GM21447 (cell line): ENCODE data around the gene GPR160.
"Not testable (repeated sequence)": the region's sequence is repeated elsewhere in the genome, so short reads cannot be mapped to it uniquely, and the experiment has no call there.

ENCODE experiments used
- ATAC-seq: cut with Tn5 transposase; IDR thresholded peaks from one replicate; pipeline ENCODE4 v1.9.1; 2021; ENCODE audit not compliant: unreplicated experiment

The GPR160 gene, protein sequence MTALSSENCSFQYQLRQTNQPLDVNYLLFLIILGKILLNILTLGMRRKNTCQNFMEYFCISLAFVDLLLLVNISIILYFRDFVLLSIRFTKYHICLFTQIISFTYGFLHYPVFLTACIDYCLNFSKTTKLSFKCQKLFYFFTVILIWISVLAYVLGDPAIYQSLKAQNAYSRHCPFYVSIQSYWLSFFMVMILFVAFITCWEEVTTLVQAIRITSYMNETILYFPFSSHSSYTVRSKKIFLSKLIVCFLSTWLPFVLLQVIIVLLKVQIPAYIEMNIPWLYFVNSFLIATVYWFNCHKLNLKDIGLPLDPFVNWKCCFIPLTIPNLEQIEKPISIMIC

DNA sequence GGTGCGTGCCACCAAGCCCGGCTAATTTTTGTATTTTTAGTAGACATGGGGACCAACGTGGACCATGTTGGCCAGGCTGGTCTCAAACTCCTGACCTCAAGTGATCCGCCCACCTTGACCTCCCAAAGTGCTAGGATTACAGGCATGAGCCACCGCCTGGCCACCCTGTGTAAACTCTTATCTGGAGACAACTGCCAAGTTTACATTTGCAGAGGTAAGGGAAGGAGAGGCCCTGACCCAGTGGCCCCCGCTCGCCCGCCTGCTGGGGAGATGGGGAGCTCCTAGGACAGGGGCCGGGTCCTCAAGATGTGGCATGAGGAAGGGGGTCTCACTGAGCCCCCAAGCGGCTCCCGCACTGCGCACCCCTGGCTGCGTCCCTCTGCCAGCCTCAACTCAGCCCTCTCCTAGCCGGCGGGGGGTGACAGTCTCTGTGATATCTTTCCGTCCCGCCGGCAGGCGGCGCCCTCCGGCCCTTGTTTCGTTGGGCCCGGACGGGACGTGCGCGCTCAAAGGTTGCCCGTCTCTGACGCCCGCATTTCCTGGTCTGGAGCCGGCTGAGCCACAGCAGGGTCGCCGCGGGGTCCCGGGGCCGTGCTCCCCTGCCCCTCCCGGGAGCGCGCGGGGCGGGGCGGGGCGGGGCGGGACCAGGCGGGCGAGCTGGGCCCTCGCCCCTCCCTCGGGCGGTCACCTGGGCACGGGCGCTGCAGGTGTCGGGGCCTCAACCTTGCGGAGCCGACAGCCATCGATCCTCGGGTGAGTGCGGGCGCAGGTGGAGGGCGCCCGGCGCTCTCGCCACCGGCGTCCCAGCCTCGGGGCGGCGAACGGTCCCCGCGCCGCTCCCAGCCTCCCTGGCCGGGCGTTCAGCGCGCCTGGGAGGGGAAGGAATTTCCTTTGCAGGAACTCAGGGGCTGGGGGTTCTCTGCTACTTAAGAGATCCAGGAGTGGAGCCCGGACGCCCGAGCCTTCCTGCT lies at the start of gene GPR160:
GPR160 (plus strand) TSS at position 533 of the 971 bp plus-strand sequence. CDS start 45,978 bp downstream, outside the sequence.
- ATAC-seq = peak; percentile 74

DNA sequence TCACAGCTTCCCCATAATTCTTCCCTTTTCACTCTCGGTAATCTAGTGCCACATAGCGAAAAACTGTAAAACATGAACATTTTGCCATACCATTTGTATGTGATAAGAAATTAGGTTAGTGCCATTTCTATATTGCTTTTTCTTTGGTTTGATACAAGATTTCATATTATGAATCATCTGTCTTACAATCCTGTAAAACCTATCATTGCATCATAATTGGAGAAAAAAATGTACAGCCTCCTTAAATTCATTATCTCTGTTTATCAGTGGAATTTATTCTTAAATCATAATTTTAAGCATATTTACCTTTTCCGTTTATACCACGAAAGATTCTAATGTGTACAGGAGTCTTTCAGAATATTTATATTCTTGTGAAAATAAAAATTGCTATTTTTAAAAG lies 47.4 kb upstream of the GPR160 start:
- ATAC-seq = no peak

DNA sequence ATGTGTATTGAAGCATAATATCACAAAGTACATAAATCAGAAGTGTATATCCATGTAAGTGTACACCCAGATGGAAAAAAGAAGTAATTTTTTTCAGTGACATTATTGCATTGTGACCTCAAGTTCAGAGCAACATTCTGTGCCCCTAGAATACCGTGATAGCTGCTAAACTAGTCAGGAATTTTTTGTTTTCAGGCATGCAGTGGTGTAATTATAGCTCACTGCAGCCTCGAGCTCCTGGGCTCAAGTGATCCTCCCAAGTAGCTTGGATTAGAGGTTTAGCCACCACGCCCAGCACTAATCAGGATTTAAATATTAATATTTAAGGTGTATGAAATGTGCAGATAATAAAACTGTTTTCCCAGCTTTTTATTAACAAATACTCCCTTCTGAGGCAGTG lies 45.6 kb upstream of the GPR160 start:
- no peak for ATAC-seq

DNA sequence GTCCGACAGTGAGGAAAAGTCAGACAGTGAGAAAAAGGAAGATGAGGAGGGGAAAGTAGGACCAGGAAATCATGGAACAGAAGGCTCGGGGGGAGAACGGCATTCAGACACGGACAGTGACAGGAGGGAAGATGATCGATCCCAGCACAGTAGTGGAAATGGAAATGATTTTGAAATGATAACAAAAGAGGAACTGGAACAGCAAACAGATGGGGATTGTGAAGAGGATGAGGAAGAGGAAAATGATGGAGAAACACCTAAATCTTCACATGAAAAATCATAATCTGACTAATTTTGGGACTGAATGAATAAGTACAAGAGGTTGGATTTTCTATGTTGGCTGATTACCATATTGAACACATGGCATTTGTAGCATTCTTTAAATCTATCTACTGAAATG lies 45.0 kb upstream of the GPR160 start:
- ATAC-seq = no peak

DNA sequence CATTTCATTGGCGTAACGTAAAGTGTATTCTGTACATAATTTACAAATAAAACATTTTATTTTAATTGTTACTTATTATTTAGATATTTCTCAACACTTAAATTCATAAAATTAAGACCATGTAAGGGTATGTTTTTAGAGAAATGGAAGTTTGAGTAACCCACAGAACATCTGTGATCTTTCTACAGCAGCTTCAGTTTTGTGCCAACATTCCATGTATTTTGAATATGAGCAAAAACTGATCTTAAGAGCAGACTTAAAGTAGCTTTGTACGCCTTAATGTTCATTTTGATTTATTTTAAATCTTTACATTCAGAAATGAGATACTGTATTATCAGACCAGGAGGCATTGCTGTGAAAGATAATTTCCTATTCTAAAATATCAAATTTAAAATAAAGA lies 44.0 kb upstream of the GPR160 start:
- ATAC-seq = no peak

DNA sequence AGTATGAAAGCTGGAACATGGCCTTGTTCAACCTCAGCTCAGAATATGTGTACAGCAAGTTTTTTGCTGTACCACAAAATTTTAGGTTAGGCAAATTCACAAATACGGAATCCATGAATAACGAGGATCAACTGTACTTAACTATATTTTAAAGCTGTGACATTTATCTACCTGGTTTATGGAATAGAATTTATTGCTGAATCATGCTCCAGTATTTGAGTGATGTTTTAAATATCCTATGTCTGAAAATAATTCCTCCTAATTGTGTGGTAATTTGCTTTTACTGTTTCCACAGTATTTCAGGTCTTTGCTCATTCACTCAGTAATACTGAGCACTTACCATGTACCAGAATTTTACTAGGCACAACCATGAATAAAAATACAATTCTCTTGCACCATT lies 41.7 kb upstream of the GPR160 start:
- ATAC-seq = no peak

DNA sequence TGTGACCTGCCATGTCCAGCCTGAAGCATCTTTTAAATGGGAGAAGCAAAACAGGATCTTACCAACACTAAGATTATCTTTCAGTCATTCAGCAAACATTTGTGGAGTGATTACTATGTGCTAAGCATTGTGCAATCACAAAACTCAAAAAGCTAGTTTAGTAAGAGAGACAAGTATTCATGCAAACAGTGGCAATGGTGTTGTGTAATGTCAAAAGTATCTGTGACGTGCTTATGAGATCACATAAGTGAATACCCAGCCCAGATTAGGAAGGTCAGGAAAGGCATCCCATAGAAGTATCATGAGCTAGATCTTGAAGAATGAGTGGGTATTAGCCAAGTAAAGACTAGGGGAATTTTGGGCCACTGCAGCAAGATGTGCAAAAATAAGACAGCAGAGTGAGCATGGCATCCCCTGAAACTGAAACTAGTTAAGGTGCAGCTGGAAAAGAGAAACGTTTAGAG lies 39.1 kb upstream of the GPR160 start:
- peak; percentile 46 for ATAC-seq

DNA sequence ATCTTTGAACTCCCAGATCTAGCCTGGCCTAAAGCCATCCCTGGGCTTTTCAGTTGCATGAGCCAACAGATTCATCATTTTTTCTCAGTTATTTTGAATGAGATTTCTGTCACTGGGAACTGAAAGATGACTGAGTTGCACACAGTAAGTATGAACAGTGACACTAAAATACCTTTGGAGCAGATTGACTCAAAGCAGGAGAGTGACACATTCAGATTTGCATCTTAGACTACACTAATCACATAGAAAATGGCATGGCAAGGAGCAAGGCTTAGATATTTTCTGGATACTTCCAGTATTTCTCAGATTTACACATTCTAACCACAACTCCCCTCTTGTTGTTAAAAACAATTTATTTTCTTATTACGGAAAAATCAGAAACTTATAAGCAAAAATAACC lies 38.4 kb upstream of the GPR160 start:
- peak; percentile 91 for ATAC-seq

DNA sequence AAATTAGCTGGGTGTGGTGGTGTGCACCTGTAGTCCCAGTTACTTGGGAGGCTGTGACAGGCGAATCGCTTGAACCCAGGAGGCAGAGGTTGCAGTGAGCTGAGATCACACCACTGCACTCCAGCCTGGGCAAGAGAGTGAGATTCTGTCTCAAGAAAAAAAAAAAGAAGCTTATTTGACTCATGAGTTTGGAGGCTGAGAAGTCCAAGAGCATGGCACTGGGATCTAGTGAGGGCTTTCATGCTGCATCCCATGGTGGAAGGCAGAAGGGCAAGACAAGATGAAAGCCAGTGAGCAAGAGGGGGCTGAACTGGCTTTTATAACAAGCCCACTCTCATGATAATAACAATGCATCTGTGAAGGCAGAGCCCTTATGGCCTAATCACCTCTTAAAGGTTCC lies 37.7 kb upstream of the GPR160 start:
- no peak for ATAC-seq

DNA sequence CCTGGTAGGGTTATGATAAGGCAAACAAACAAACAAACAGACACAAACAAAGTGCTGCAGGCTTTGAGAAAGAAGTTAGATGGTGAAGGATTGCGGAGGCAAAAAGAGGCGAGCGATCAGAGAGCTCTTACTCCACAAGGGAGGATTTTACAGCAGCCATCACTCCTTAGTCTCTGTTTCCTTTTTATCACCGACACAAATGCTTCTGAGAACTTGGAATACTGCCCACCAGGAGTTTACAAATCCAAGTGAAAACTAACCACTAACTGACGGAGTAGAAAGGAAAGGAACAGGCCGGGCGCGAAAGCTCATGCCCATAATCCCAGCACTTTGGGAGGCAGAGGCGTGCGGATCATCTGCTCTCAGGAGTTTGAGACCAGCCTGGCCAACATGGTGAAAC lies 35.6 kb upstream of the GPR160 start:
- no peak for ATAC-seq

DNA sequence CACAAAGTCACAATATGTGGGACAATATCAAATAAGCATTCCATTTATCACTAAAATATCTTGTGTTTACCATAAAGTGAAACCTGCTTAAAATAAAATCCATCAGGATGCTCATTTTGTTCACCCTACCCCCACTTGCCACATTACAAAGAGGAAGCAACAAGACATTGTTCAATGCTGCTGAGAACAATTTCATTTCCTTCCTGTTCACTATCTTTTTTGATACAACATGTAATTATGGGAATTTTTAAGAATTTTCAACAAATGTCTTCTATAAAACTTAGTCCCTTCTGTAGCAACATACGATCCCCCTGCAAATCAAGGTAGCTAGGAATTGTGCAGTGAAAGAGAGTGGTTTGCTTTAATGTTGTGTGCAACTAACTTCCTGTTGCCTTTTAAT lies 34.9 kb upstream of the GPR160 start:
- ATAC-seq = no peak

DNA sequence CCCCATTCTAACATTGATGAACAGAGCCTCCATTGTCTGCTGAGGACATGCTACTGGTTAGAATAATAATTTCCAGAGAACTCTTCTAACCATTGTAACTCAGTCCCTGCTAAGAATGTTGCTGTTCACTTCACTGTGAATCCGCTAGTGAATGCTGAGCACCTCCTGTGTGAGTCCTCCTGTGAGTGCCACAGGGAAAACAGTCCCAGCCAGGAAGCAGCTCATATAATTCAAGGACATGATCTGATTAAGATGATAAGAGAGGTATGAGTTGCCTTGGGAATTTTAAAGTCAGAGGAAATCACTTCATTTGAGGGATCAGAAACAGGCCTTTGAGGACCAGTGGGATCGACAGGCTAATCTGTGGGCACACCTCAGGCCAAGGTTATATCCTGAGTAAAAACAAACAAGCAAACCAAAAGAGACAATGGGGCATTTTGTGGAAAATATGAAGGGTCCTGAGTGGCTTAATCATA lies 33.9 kb upstream of the GPR160 start:
- no peak for ATAC-seq

DNA sequence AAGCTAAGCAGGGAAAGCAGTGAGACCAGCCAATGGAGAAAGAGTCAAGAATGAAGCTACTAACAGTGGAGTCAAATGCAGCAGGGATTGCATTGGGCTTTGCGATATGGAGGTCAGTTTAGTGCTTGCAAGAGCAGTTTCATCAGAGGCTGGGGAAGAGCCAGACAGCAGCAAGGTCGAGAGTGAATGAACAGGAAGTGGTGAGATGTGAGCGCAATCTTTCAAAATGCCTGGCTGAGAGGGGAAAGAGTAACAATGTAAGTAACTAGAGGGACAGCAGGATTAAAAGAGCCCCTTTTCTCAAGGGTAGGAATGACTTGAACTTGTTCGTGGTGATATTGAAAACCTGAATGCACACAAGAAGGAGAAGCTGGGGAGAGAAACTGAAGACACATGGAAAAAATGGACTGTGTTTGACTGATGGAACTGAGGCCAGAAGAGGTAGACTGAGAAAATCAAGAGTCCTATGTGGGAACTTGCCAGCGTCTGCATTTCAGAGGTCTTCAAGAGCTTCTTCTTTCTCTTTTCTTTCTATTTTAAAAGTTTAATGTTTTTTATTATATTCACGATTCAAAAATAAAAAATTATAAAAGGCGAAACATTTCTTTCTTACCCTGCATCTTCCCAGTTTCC lies 30.6 kb upstream of the GPR160 start:
- ATAC-seq = peak; percentile 91

DNA sequence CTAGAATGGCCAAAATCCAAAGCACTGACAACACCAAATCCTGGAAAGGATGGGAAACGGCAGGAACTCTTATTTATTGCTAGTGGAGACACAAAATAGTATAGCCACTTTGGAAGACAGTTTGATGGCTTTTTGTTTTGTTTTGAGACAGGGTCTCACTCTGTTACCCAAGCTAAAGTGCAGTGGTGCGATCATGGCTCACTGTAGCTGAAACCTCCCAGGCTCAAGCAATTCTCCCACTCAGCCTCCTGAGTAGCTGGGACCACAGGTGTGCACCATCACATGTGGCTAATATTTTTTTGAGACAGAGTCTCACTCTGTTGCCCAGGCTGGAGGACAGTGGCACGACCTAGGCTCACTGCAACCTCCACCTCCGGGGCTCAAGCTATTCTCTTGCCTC lies 27.3 kb upstream of the GPR160 start:
- peak; percentile 39 for ATAC-seq

DNA sequence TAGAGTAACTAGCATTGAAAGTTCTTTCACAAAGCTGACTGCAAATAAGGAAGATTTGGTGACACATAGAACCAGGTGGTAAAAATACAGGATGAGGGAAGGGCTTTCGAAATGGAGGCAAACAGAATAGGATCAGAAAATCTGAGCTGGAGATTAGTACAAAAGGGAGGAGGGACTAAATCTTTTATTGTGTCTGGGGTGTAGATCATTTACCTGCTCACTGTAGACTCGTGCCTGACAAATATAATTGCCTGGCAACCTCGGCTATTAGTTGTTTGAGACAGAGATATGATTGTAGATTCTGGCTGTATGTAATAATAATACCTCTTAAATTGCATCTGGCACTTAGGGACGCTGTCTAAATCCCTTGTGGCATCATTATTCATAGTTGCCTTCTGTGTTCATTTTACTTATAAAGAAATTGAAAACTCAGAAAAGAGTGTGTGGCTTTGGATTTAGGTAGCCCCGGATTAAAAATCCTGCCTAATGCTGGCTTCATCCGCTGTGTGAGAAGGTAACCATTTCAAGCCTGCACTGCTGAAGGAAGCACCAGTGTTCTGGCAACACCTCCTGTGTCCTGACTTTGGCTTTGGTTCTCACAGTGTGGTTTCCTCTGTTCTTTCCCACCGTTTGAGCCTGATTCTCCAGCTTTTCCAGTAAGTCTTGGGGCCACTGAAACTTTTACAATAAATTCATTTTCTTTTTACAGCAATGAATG lies 25.0 kb upstream of the GPR160 start:
- no peak for ATAC-seq

DNA sequence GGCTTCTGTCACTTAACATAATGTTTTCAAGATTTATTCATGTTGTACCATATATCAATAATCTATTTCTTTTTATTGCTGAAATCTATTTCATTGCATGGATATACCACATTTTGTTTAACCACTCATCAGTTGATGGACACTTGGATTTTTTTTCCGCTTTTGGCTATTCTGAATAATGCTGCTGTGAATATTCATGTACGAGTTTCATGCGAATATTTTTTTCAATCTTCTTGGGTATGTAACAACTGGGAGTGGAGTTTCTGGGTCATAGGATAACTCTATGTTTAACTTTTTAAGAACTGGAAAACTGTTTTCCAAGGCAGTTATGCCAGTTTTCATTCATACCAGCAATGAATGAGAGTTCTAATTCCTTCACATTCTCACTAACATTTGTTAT lies 21.7 kb upstream of the GPR160 start:
- ATAC-seq = no peak

DNA sequence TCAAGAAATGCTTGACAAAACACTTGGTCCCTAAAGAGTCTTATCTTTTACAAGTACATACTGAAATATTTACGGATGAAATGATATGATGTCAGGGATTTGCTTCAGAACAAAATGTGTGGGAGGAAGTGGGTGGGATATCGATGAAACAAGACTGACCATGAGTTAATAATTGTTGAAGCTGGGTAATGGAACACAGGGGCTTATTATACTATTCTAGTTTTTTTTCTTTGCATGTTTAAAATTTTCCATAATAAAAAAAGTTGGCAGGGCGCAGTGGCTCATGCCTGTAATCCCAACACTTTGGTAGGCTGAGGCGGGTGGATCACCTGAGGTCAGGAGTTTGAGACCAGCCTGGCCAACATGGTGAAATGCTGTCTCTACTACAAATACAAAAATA lies 18.5 kb upstream of the GPR160 start:
- ATAC-seq = not testable (repeated sequence)

DNA sequence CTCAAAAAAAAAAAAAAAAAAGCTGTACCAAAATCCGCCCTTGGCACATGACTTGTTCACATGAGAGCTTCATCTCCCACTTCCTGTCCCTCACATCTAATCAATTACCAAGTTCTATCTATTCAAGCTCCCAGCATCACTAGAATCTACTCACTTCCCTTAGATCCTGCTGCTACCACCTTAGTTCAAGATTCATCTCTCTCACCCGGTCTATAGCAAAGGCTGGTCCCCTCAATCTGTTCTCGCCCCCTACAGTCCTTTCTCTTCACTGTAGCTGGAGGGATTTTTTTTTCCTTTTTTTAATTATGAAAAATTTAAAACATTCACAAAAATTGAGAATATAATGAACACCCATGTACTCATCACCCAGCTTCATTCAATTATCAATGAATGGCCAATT lies 16.7 kb upstream of the GPR160 start:
- ATAC-seq = no peak

DNA sequence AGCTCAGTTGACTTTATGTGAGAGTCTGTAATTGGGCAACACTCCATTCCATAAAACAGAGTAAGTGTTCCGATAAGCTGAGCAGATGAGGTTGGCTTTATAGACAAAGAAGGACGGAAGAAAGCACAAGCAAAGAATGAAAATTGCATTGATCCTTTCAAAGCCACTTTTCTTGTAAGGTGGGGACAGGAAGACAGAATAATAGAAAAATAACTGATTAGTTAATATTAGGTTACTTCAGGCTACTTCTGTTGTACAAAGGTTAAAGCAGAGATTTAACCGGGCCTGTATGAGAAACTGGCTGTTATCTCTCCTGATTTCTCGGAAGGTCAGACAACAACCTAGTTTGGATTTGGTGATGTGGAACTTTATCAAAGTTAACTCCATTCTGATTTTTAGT lies 15.5 kb upstream of the GPR160 start:
- no peak for ATAC-seq

DNA sequence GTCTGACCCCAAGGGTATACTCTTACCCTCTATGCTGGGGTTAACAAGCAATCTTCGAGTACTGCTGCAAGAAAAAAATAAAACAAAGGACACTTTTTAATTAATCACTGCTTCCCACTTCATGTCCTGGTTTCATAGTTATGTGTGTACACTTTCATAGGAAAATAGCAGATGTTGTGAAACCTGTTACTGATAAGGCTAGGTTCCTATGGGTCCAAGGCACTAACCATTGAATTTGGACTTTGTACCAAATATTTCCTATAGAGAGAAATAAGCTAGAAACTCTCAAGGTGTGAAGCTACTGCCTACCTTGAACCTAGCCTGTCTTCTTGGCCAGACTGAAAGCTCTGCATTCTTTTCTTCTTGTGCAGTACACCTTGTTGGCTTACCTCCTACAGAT lies 14.6 kb upstream of the GPR160 start:
- no peak for ATAC-seq

DNA sequence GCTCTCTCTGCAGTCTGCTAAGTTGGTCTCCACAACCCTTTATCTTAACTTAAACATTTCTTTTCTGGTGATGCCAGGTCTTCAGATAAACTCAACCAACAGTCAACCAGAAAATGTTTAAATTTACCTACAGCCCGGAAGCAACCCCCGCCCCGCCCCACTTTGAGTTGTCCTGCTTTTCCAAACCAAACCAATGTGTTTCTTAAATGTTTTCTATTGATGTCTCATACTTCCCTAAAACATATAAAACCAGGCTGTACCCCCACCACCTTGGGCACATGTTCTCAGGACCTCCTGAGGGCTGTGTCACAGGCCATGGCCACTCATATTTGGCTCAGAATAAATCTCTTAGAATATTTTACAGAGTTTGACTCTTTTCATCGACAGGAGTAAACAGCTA lies 13.2 kb upstream of the GPR160 start:
- ATAC-seq = no peak
